ENCODE measurements around the gene BTBD9.

DNA sequence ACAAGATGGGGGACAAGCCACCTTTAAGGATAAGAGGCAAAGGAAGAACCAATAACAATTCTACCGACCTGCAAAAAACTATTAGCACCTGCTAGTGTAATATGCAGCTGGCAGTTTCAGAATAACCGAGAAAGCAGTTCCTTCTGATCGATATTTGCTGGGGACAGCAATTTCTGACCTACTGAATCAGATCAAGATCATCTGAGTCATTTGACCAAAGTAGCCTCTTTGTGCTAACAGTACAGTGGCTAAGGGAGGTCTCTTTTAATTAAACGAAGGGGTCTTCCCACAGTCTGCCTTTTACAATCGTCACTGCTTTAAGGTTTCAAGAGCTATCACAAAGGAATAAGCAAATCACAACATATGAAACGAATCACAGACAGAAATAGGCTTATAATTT, 318.9 kb downstream of the BTBD9 start:
- TF ChIP-seq, protein P1, sequence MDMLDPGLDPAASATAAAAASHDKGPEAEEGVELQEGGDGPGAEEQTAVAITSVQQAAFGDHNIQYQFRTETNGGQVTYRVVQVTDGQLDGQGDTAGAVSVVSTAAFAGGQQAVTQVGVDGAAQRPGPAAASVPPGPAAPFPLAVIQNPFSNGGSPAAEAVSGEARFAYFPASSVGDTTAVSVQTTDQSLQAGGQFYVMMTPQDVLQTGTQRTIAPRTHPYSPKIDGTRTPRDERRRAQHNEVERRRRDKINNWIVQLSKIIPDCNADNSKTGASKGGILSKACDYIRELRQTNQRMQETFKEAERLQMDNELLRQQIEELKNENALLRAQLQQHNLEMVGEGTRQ (IDR thresholded peaks at IDR 0.05) = no peak
- TF ChIP-seq, protein P2, sequence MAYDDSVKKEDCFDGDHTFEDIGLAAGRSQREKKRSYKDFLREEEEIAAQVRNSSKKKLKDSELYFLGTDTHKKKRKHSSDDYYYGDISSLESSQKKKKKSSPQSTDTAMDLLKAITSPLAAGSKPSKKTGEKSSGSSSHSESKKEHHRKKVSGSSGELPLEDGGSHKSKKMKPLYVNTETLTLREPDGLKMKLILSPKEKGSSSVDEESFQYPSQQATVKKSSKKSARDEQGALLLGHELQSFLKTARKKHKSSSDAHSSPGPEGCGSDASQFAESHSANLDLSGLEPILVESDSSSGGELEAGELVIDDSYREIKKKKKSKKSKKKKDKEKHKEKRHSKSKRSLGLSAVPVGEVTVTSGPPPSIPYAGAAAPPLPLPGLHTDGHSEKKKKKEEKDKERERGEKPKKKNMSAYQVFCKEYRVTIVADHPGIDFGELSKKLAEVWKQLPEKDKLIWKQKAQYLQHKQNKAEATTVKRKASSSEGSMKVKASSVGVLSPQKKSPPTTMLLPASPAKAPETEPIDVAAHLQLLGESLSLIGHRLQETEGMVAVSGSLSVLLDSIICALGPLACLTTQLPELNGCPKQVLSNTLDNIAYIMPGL (CRISPR knock-in tag; IDR thresholded peaks at IDR 0.05; ENCODE audit: borderline replicate concordance) = no peak
- TF ChIP-seq, protein P3, sequence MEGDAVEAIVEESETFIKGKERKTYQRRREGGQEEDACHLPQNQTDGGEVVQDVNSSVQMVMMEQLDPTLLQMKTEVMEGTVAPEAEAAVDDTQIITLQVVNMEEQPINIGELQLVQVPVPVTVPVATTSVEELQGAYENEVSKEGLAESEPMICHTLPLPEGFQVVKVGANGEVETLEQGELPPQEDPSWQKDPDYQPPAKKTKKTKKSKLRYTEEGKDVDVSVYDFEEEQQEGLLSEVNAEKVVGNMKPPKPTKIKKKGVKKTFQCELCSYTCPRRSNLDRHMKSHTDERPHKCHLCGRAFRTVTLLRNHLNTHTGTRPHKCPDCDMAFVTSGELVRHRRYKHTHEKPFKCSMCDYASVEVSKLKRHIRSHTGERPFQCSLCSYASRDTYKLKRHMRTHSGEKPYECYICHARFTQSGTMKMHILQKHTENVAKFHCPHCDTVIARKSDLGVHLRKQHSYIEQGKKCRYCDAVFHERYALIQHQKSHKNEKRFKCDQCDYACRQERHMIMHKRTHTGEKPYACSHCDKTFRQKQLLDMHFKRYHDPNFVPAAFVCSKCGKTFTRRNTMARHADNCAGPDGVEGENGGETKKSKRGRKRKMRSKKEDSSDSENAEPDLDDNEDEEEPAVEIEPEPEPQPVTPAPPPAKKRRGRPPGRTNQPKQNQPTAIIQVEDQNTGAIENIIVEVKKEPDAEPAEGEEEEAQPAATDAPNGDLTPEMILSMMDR (IDR thresholded peaks at IDR 0.05) = no peak
- TF ChIP-seq RFX5 (IDR thresholded peaks at IDR 0.05) (no peak), CBX2 (IDR thresholded peaks at IDR 0.05; ENCODE audit: borderline replicate concordance, low read depth) (no peak), CEBPB (IDR thresholded peaks at IDR 0.05) (no peak), TP53 (CRISPR knock-in tag; IDR thresholded peaks at IDR 0.05) (no peak), CHD2 (IDR thresholded peaks at IDR 0.05; ENCODE audit: low read length, partially characterized antibody) (no peak), RARB (CRISPR knock-in tag; IDR thresholded peaks at IDR 0.05) (no peak), SMC3 (IDR thresholded peaks at IDR 0.05) (no peak), ZFP36 (IDR thresholded peaks at IDR 0.05; ENCODE audit: borderline replicate concordance, partially characterized antibody) (no peak), EP300 (IDR thresholded peaks at IDR 0.05) (no peak)
- TF ChIP-seq, protein P4, sequence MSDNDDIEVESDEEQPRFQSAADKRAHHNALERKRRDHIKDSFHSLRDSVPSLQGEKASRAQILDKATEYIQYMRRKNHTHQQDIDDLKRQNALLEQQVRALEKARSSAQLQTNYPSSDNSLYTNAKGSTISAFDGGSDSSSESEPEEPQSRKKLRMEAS (IDR thresholded peaks at IDR 0.05) = no peak

All from A549 (cell line).